K562 (cell line): Measurements from ENCODE around the gene SEC24C. TPM values are rescaled to one million over a fixed set of nuclear protein-coding genes. Genes with fewer than 3 reads are reported as not detected.
A peak's percentile ranks its signal among the peaks of the same experiment; 100 is the strongest.

Experiments
- ATAC-seq: fragments of 200-7000 bp; cut with Tn5 transposase; 3 replicates; pipeline ENCODE4 v1.9.1; 2020; ENCODE audit warnings: moderate library complexity
- BruUV-seq: library from RNA; stranded (reverse); fragments of 400-500 nt; replicated peaks from 2 replicates; lab custom pipeline; 2021; lab: Mats Ljungman, UMichigan
- CTCF ChIA-PET: fragments of 300-600 bp; formaldehyde crosslinking; extraction: SDS; loops from one replicate; lab custom pipeline; 2021; ENCODE audit warnings: low intra/inter-chr PET ratio; lab: Yijun Ruan, JAX
- POLR2A ChIA-PET: fragments of 300-600, 350-650 bp; sonication (Branson Sonifier 250); formaldehyde crosslinking; extraction: SDS; loops from one replicate; lab custom pipeline; 2021; ENCODE audit warnings: antibody characterized with exemption, inconsistent platforms; lab: Yijun Ruan, JAX
- DNase-seq, 4 experiments: peaks; one replicate each; pipeline versions ENCODE4 v3.0.0 to v3.0.0-alpha.2; 2011 to 2018; ENCODE audit warnings: low spot score in 3 of 4, mixed read lengths in 3 of 4; ENCODE audit errors: extremely low read depth in 1 of 4
- FAIRE-seq: peaks from 2 replicates; lab custom pipeline; 2011; peaks lifted over from hg19 to GRCh38; lab: Jason Lieb, UNC
- H2AFZ ChIP-seq: 2 replicates; pipeline ENCODE4 v1.6.0; 2011; ENCODE audit warnings: low read depth, low read length, control low read depth, inconsistent platforms
- H3K27ac ChIP-seq: fragments of 200-600 bp; 3 replicates; pipeline ENCODE4 v1.8.0; 2011; ENCODE audit warnings: low read depth, mild to moderate bottlenecking, control low read depth, inconsistent platforms, low read length, moderate library complexity, mixed read lengths; ENCODE audit errors: extremely low read depth
- H3K27me3 ChIP-seq, 2 experiments: fragments of 300-600 bp in 1 of 2; 2 replicates in 1 of 2; 3 replicates in 1 of 2; pipeline versions ENCODE4 v1.6.0 to v1.8.0; 2011; ENCODE audit warnings: inconsistent platforms in 2 of 2, low read length in 2 of 2, mild to moderate bottlenecking in 1 of 2, mixed read lengths in 1 of 2, moderate library complexity in 1 of 2; ENCODE audit not compliant: control insufficient read depth in 2 of 2, insufficient read depth in 2 of 2
- H3K36me3 ChIP-seq: fragments of 300-600 bp; 3 replicates; pipeline ENCODE4 v1.8.0; 2011; ENCODE audit warnings: mild to moderate bottlenecking, low read length, inconsistent platforms; ENCODE audit not compliant: control insufficient read depth, insufficient read depth
- H3K4me1 ChIP-seq, 2 experiments: fragments of 200-600 bp in 1 of 2; replicated peaks in 1 of 2; 2 replicates in 1 of 2; 3 replicates in 1 of 2; pipeline versions ENCODE4 v1.5.1 to v1.8.0; 2011; ENCODE audit warnings: inconsistent platforms in 2 of 2, low read length in 2 of 2, mild to moderate bottlenecking in 1 of 2, mixed read lengths in 1 of 2, moderate library complexity in 1 of 2; ENCODE audit not compliant: control insufficient read depth in 2 of 2, insufficient read depth in 2 of 2
- H3K4me2 ChIP-seq: 2 replicates; pipeline ENCODE4 v1.6.1; 2011; ENCODE audit warnings: low read length, control low read depth, inconsistent platforms, mixed read lengths; ENCODE audit not compliant: insufficient read depth
- H3K4me3 ChIP-seq: fragments of 200-600 bp; sonication (generic), shearing (Covaris generic); 2 replicates; pipeline ENCODE4 v1.5.1; 2016; ENCODE audit warnings: control low read depth, inconsistent platforms
- H3K79me2 ChIP-seq: fragments of 200-600 bp; 3 replicates; pipeline ENCODE4 v1.8.0; 2011; ENCODE audit warnings: low read length, inconsistent platforms; ENCODE audit not compliant: control insufficient read depth, insufficient read depth
- H3K9ac ChIP-seq, 2 experiments: 2 replicates each; pipeline versions ENCODE4 v1.6.0 to v1.6.1; 2011; ENCODE audit warnings: low read depth in 2 of 2, low read length in 2 of 2, control low read depth in 1 of 2, inconsistent platforms in 1 of 2, mild to moderate bottlenecking in 1 of 2, mixed read lengths in 1 of 2; ENCODE audit not compliant: insufficient read depth in 1 of 2
- H3K9me1 ChIP-seq: one replicate; pipeline ENCODE4 v1.6.0; 2011; ENCODE audit warnings: inconsistent platforms, mild to moderate bottlenecking, low read length, moderate library complexity; ENCODE audit not compliant: control insufficient read depth, insufficient read depth
- H3K9me3 ChIP-seq: replicated peaks from 2 replicates; pipeline ENCODE4 v1.5.1; 2011; ENCODE audit warnings: low read depth, low read length, inconsistent platforms; ENCODE audit not compliant: control insufficient read depth, insufficient read depth
- H4K20me1 ChIP-seq: replicated peaks from 2 replicates; pipeline ENCODE4 v1.6.1; 2011; ENCODE audit warnings: low read length, inconsistent platforms, mixed read lengths; ENCODE audit not compliant: control insufficient read depth, insufficient read depth
- GABPB2 ChIP-seq: fragments of 250-450 bp; sonication (Bioruptor Pico); conservative IDR thresholded peaks from 2 replicates; pipeline ENCODE4 v1.5.1; 2021; ENCODE audit warnings: mild to moderate bottlenecking
- POLR2G ChIP-seq: fragments of 200-400 bp; formaldehyde crosslinking; IDR thresholded peaks from 2 replicates; pipeline ENCODE4 v1.6.1; 2017; ENCODE audit warnings: low read depth, mild to moderate bottlenecking, antibody characterized with exemption, low read length, moderate library complexity
- RBFOX2 ChIP-seq: fragments of 200-400 bp; formaldehyde crosslinking; IDR thresholded peaks from 2 replicates; pipeline ENCODE4 v1.6.1; 2017; ENCODE audit warnings: low read depth, mild to moderate bottlenecking, low read length, moderate library complexity
- ZNF24 ChIP-seq: fragments of 450-650 bp; IDR thresholded peaks from 2 replicates; pipeline ENCODE4 v1.6.1; 2016
- WGBS: fragments of 100-300 bp; shearing (Covaris generic); methylation state at CpG from one replicate; pipeline ENCODE4 v1.1.6; 2016; ENCODE audit warnings: low coverage, mixed read lengths; ENCODE audit not compliant: insufficient coverage; ENCODE audit errors: missing lambda C conversion rate; 5-methylcytosine and 5-hydroxymethylcytosine counted together
- in situ Hi-C: fragments of 300-500 bp; cut with MboI; formaldehyde crosslinking; loops from 4 replicates; pipeline ENCODE4 v1.15.0; 2018; ENCODE audit warnings: inconsistent platforms, mixed read lengths
- intact Hi-C: fragments of 100-400 bp; cut with micrococcal nuclease; formaldehyde crosslinking; loops from 2 replicates; pipeline ENCODE4 v1.14.2; 2022
- polyA plus RNA-seq, 8 experiments: library from polyadenylated mRNA; depleted of rRNA in 4 of 8; stranded (reverse) in 5 of 8; unstranded in 3 of 8; fragments of >200 nt; fragmentation: Nextera tagmentation in 2 of 8; fragmentation: Illumina TruSeq in 1 of 8; extraction: Ambion mirVana in 2 of 8; extraction: Trizol in 1 of 8; gene quantifications; 2 replicates each; pipeline versions ENCODE4 v1.2.1 to v1.2.3, GENCODE V29; 2011 to 2014; ENCODE audit warnings: inconsistent platforms in 1 of 8, missing spikeins in 1 of 8
- total RNA-seq, 7 experiments: library from RNA; depleted of rRNA in 6 of 7; stranded (reverse); fragments of >200 nt in 6 of 7; fragmentation: Illumina TruSeq in 2 of 7; extraction: Trizol in 2 of 7; gene quantifications; 2 replicates each; pipeline versions ENCODE4 v1.2.1 to v1.2.3, GENCODE V29; 2011 to 2021; ENCODE audit warnings: low replicate concordance in 1 of 7
- TF ChIP-seq, protein P1 (sequence below): sonication (generic); formaldehyde crosslinking; IDR thresholded peaks from 2 replicates; pipeline ENCODE4 v1.9.0; 2022; ENCODE audit warnings: mild to moderate bottlenecking, missing genetic modification reagents

Gene SEC24C
- total and polyA plus RNA-seq, 9 of the 15 experiments (the other 6 are each of a cell fraction or from before 2014, with no cell fraction given): 19.0 to 115 (median 70.5) TPM

DNA sequence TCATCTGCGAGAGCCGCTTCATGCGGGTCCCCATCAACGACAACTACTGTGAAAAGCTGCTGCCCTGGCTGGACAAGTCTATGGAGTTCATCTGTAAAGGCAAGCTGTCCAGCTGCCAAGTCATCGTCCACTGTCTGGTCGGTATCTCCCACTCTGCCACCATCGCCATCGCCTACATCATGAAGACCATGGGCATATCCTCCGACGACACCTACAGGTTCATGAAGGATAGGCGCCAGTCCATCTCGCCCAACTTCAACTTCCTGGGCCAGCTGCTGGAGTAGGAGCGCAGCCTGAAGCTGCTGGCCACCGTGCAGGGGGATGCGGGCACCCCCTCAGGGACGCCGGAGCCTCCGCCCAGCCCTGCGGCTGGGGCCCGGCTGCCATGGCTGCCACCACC lies 11.7 kb upstream of the SEC24C start:
- Histone ChIP-seq H3K27me3 (no peaks in the 10 kb centered on the region), H3K27ac (no peak overlapping the region; the same call in 2 of the 3 replicates), H3K36me3 (peaks cover 45% of the 10 kb centered on the region; the same call in 2 of the 3 replicates), H3K9me1 (no peaks in the 10 kb centered on the region), H3K79me2 (peaks cover 40% of the 10 kb centered on the region), H3K4me3 (no peak overlapping the region), H3K4me2 (no peak overlapping the region), H3K4me1 (peaks cover 0 to 22% of the 10 kb centered on the region in 2 experiments; a peak in 3 of 5 replicates), H3K9ac (no peak overlapping the region; a peak in 1 of 4 replicates), H4K20me1 (no peaks in the 10 kb centered on the region), H3K9me3 (no peaks in the 10 kb centered on the region), H2AFZ (no peak overlapping the region)
- in situ Hi-C loops: no loop called here
- intact Hi-C loops: no loop called here
- no TSS peak for BruUV-seq
- ATAC-seq (no peak), FAIRE-seq (no peak), DNase-seq (no peak)
- ChIA-PET CTCF (no interaction called here), POLR2A (interaction anchor here (0.7 to 7.0 kb wide), 2 partner anchors 10 to 195 kb away, joined by 3 to 118 read pairs; partner anchors contain the start of gene SEC24C)
- no peak for TF ChIP-seq ZNF24
- TF ChIP-seq, protein P1, sequence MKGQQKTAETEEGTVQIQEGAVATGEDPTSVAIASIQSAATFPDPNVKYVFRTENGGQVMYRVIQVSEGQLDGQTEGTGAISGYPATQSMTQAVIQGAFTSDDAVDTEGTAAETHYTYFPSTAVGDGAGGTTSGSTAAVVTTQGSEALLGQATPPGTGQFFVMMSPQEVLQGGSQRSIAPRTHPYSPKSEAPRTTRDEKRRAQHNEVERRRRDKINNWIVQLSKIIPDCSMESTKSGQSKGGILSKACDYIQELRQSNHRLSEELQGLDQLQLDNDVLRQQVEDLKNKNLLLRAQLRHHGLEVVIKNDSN (CRISPR knock-in tag): 0 out of 2 replicates have a peak, but pooled peaks have one; percentile 19
- WGBS: 98% methylated on average over 20 of the region's 20 CpGs

DNA sequence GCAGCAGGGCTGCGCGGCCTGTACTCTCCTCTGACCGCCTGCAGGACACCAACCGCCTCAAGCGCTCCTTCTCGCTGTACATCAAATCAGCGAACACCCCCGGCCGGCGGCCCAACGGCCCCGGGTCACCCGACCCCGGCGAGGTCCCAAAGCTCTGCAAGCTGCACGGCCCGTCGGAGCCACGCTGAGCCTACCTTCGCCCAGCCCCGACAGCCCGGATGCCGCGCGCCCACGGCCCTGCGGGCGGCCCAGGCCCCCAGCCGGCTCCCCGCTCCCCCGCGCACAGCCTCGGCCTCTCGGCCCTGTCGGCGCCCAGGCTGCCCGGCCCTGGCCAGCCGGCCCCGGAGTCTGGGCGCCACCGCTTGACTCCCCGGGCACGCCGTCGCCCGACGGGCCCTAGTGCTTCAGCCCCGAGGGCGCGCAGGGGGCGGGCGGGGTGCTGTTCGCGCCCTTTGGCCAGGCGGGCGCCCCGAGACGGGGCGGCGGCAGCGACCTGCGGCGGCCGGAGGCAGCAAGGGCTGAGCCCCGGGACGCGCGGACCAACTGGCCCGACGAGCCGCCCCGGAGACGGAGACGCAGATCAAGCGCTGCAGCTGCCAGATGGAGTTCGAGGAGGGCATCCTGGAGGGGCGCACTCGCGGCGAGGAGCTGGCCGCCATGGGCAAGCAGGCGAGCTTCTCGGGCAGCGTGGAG lies 11.1 kb upstream of the SEC24C start:
- H3K9ac ChIP-seq: no peak overlapping the region
- in situ Hi-C loops: no loop called here
- peaks cover 41% of the 10 kb centered on the region; the same call in 1 of the 3 replicates for H3K36me3 ChIP-seq
- no peaks in the 10 kb centered on the region for H3K9me3 ChIP-seq
- WGBS: 95% methylated on average over 22 of the region's 84 CpGs
- BruUV-seq: no TSS peak
- H3K4me3 ChIP-seq: no peak overlapping the region
- H3K4me2 ChIP-seq: no peak overlapping the region
- H3K9me1 ChIP-seq: no peaks in the 10 kb centered on the region
- intact Hi-C loops: no loop called here
- no peak for DNase-seq
- ChIA-PET POLR2A (interaction anchor here (0.5 to 7.0 kb wide), 4 partner anchors 10 to 364 kb away, joined by 3 to 118 read pairs (median 4); partner anchors contain the start of genes CHCHD1 and SEC24C), CTCF (no interaction called here)
- TF ChIP-seq POLR2G (peak; percentile 39; the same call in 1 of the 2 replicates), GABPB2 (CRISPR knock-in tag) (no peak), RBFOX2 (peak; percentile 42; the same call in 1 of the 2 replicates)
- H3K79me2 ChIP-seq: peaks cover 40% of the 10 kb centered on the region
- FAIRE-seq: no peak
- H3K27ac ChIP-seq: no peak overlapping the region
- H4K20me1 ChIP-seq: no peaks in the 10 kb centered on the region
- peaks cover 0 to 22% of the 10 kb centered on the region in 2 experiments; a peak in 3 of 5 replicates for H3K4me1 ChIP-seq
- no peak overlapping the region for H2AFZ ChIP-seq
- ATAC-seq: no peak
- H3K27me3 ChIP-seq: no peaks in the 10 kb centered on the region
